Thyroid gland (tissue), 4 donors: Measurements from ENCODE around the gene ARRDC4. TPM values are rescaled to one million over a fixed set of nuclear protein-coding genes. Genes with fewer than 3 reads are reported as not detected.

Experiments used
- DNase-seq, 2 donors: peaks; one replicate each; pipeline ENCODE4 v3.0.0-alpha.2; 2019
- H3K27ac ChIP-seq, 3 donors: fragments of 200-600 bp; sonication (generic); 1 replicate in 2 of 3; 2 replicates in 1 of 3; pipeline ENCODE4 v1.5.1; 2016 to 2019; ENCODE audit warnings: mild to moderate bottlenecking in 1 of 3, moderate library complexity in 1 of 3
- H3K27me3 ChIP-seq: fragments of 200-600 bp; sonication (generic); one replicate; pipeline ENCODE4 v1.5.1; 2019
- H3K36me3 ChIP-seq, 2 donors: fragments of 200-600 bp; sonication (generic); one replicate each; pipeline ENCODE4 v1.5.1; 2016 to 2019
- H3K4me1 ChIP-seq, 2 donors: fragments of 200-600 bp; sonication (generic); one replicate each; pipeline ENCODE4 v1.5.1; 2017 to 2019
- H3K4me3 ChIP-seq, 3 donors: fragments of 200-600 bp; sonication (generic); replicated peaks in 1 of 3; 1 replicate in 2 of 3; 2 replicates in 1 of 3; pipeline ENCODE4 v1.5.1; 2016; ENCODE audit warnings: mild to moderate bottlenecking in 1 of 3
- H3K9me3 ChIP-seq: fragments of 200-600 bp; sonication (generic); one replicate; pipeline ENCODE4 v1.5.1; 2017
- POLR2A ChIP-seq, 2 donors: fragments of 450-650 bp; IDR thresholded peaks; one replicate each; pipeline ENCODE4 v1.6.1; 2017; ENCODE audit warnings: antibody characterized with exemption in 2 of 2, mild to moderate bottlenecking in 2 of 2, moderate library complexity in 1 of 2
- WGBS, 2 donors: methylation state at CpG; one replicate each; pipeline ENCODE4 v1.1.5; 2017; 5-methylcytosine and 5-hydroxymethylcytosine counted together
- intact Hi-C: fragments of 100-400 bp; cut with DNase I; formaldehyde crosslinking; loops from one replicate; pipeline ENCODE4 v1.15.1; 2023
- total RNA-seq, 4 donors: library from RNA; depleted of rRNA; stranded (reverse); fragments of >200 nt; gene quantifications; one replicate each; pipeline ENCODE4 v1.2.3, GENCODE V29; 2016
- TF ChIP-seq, protein P1 (sequence below), 6 experiments: fragments of 200-600 bp in 3 of 6; fragments of 450-650 bp in 3 of 6; sonication (generic) in 3 of 6; IDR thresholded peaks; one replicate each; pipeline ENCODE4 v1.5.1; 2016 to 2019; ENCODE audit warnings: antibody characterized with exemption in 6 of 6, mild to moderate bottlenecking in 2 of 6, inconsistent platforms in 1 of 6, moderate library complexity in 1 of 6

ARRDC4 gene
- total RNA-seq, 4 donors from 2014 or later, result 32.1 to 81.7 (median 45.1) TPM

DNA sequence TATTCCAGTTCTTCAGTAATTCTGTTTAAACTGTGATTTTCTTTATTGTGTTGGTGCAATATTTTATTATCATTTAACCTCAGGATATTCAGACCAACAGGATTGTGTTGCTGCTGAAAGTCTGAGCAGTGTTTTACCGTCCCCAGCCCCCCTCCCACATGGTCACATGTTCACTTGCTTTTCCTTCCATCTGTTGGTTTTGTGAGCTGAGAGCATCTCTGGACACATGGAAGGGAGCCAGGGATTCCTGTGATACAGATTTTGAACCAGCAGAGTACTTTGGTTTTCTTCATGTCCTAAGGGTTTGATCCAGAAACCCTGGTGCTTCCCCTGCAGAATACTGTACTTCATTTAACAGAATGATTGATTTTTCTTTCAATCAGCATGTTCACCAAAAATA is 11.9 kb downstream of the ARRDC4 start:
- H3K9me3 ChIP-seq, result no peaks in the 10 kb centered on the region
- DNase-seq, result peak in 1 of 2 donors; percentile 11
- H3K27me3 ChIP-seq, result no peaks in the 10 kb centered on the region
- 30 to 48% methylated on average over 1 of the region's 1 CpG for WGBS, 2 donors
- H3K4me1 ChIP-seq, result no peaks in the 10 kb centered on the region
- H3K27ac ChIP-seq, result no peak overlapping the region
- H3K36me3 ChIP-seq, result peaks cover 38 to 46% of the 10 kb centered on the region in 2 donors
- intact Hi-C loops, result no loop called here
- TF ChIP-seq, protein P1, sequence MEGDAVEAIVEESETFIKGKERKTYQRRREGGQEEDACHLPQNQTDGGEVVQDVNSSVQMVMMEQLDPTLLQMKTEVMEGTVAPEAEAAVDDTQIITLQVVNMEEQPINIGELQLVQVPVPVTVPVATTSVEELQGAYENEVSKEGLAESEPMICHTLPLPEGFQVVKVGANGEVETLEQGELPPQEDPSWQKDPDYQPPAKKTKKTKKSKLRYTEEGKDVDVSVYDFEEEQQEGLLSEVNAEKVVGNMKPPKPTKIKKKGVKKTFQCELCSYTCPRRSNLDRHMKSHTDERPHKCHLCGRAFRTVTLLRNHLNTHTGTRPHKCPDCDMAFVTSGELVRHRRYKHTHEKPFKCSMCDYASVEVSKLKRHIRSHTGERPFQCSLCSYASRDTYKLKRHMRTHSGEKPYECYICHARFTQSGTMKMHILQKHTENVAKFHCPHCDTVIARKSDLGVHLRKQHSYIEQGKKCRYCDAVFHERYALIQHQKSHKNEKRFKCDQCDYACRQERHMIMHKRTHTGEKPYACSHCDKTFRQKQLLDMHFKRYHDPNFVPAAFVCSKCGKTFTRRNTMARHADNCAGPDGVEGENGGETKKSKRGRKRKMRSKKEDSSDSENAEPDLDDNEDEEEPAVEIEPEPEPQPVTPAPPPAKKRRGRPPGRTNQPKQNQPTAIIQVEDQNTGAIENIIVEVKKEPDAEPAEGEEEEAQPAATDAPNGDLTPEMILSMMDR (IDR thresholded peaks at IDR 0.05), result no peak
- no peak for TF ChIP-seq POLR2A (IDR thresholded peaks at IDR 0.05)
- no peak overlapping the region for H3K4me3 ChIP-seq

DNA sequence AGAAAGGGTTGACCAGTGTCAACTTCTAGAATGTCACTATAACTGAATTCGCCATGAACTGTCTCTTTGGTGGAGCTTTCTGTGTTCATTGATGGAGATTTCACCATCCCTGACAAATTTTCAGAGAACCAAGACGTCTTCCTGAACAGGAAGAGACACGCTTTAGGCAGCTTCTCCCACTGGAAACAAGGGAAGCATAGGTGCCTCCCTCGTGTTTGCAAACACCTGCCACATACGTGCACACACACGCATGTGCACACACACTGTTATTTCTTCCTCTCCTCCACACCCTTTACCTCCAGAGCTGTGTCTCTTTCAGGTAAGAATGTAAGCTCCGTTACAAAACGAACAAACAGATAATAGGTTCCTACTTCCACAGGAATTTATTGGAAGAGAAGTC is 15.6 kb downstream of the ARRDC4 start:
- DNase-seq, result no peak
- Histone ChIP-seq H3K4me1 (peaks cover 0 to 15% of the 10 kb centered on the region in 2 donors), H3K36me3 (peaks cover 14 to 24% of the 10 kb centered on the region in 2 donors), H3K9me3 (no peaks in the 10 kb centered on the region), H3K27me3 (no peaks in the 10 kb centered on the region), H3K27ac (no peak overlapping the region), H3K4me3 (no peak overlapping the region)
- TF ChIP-seq, protein P1 (IDR thresholded peaks at IDR 0.05), result no peak
- no peak for TF ChIP-seq POLR2A (IDR thresholded peaks at IDR 0.05)
- intact Hi-C loops, result no loop called here
- WGBS, 2 donors, result 82 to 84% methylated on average over 8 of the region's 8 CpGs

DNA sequence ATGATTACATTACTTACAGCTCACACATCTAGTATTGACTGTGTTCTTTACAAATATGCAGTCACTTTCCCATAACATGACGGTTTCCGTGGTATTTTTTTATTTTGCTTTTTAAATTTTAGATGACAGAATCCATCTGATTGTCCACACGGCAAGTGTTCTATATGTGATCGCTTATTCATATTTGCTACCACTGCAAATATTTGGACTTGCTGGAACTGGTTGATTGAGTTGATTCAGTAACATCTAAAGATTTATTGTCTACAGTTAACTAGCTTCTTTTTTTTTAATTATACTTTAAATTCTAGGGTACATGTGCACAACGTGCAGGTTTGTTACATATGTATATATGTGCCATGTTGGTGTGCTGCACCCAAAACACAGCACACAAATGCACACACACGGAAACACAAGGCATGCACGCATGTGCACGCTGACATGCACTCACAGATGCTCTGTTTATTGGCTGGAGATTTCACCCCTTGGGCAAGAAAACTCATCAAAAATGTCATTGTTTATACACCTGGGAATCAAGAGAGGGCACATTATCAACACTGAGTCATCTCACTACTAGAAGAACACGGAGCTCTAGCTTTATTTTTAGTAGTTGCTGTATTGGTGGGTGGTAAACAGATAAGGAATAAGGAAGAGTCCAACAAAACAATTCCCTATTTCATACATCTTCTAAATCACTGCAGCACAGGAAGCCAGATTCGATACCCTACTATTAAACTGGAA is 16.4 kb downstream of the ARRDC4 start:
- Histone ChIP-seq H3K4me1 (peaks cover 0 to 15% of the 10 kb centered on the region in 2 donors), H3K27ac (peak overlapping the region in 1 of 3 donors; percentile 29), H3K9me3 (no peaks in the 10 kb centered on the region), H3K36me3 (peaks cover 6 to 16% of the 10 kb centered on the region in 2 donors), H3K4me3 (no peak overlapping the region), H3K27me3 (no peaks in the 10 kb centered on the region)
- DNase-seq, result no peak
- TF ChIP-seq, protein P1 (IDR thresholded peaks at IDR 0.05), result no peak
- TF ChIP-seq POLR2A (IDR thresholded peaks at IDR 0.05), result no peak
- intact Hi-C loops, result no loop called here
- WGBS, 2 donors, result 79 to 85% methylated on average over 10 of the region's 10 CpGs

- no peak overlapping the region for H3K4me3 ChIP-seq
- H3K27ac ChIP-seq, result peak overlapping the region in 1 of 3 donors; percentile 29
- 85 to 88% methylated on average over 8 of the region's 8 CpGs for WGBS, 2 donors
- H3K9me3 ChIP-seq, result no peaks in the 10 kb centered on the region
- H3K36me3 ChIP-seq, result peaks cover 0 to 8% of the 10 kb centered on the region in 2 donors
- no peak for DNase-seq
- TF ChIP-seq, protein P1 (IDR thresholded peaks at IDR 0.05), result no peak
- no peak for TF ChIP-seq POLR2A (IDR thresholded peaks at IDR 0.05)
- intact Hi-C loops, result no loop called here
- peaks cover 0 to 15% of the 10 kb centered on the region in 2 donors for H3K4me1 ChIP-seq
- no peaks in the 10 kb centered on the region for H3K27me3 ChIP-seq
Measured at GRCh38 chr15:97977734-97978133, 17.2 kb downstream of the ARRDC4 start.

- H3K27ac ChIP-seq, result peak overlapping the region in 1 of 3 donors; percentile 29
- peaks cover 0 to 15% of the 10 kb centered on the region in 2 donors for H3K4me1 ChIP-seq
- intact Hi-C loops, result no loop called here
- H3K36me3 ChIP-seq, result peaks cover 0 to 2% of the 10 kb centered on the region in 2 donors
- H3K4me3 ChIP-seq, result no peak overlapping the region
- H3K9me3 ChIP-seq, result no peaks in the 10 kb centered on the region
- H3K27me3 ChIP-seq, result no peaks in the 10 kb centered on the region
- peak; percentile 16 to 62 for DNase-seq
- WGBS, 2 donors, result 62 to 75% methylated on average over 4 of the region's 4 CpGs
- TF ChIP-seq POLR2A (IDR thresholded peaks at IDR 0.05), result no peak
- TF ChIP-seq, protein P1 (IDR thresholded peaks at IDR 0.05), result no peak
Measured at GRCh38 chr15:97978401-97979139, 18.1 kb downstream of the ARRDC4 start.
